HEK293 (cell line): ENCODE measurements around the gene CD84.
"Not testable (repeated sequence)": the region's sequence is repeated elsewhere in the genome, so short reads cannot be mapped to it uniquely, and the experiment has no call there.

Source experiments
- CTCF ChIA-PET: fragments of 350-600 bp; formaldehyde crosslinking; extraction: SDS; loops from one replicate; lab custom pipeline; 2021; ENCODE audit warnings: antibody characterized with exemption; lab: Yijun Ruan, JAX
- POLR2A ChIA-PET: fragments of 300-600 bp; formaldehyde crosslinking; extraction: SDS; loops from one replicate; lab custom pipeline; 2020; ENCODE audit warnings: antibody characterized with exemption, inconsistent platforms; lab: Yijun Ruan, JAX
- H3K27ac ChIP-seq: fragments of 200-500 bp; sonication (Bioruptor generic); 2 replicates; pipeline ENCODE4 v1.5.1; 2014; ENCODE audit warnings: low read depth, low read length, control low read depth, inconsistent platforms; ENCODE audit errors: extremely low read depth
- H3K36me3 ChIP-seq, 2 experiments: fragments of 200-500 bp in 1 of 2; sonication (Bioruptor generic) in 1 of 2; 1 replicate in 1 of 2; 2 replicates in 1 of 2; pipeline ENCODE4 v1.5.1; 2014 to 2017; ENCODE audit warnings: inconsistent platforms in 2 of 2, low read length in 2 of 2; ENCODE audit not compliant: control insufficient read depth in 2 of 2, insufficient read depth in 1 of 2
- H3K4me1 ChIP-seq: fragments of 200-500 bp; sonication (Bioruptor generic); 2 replicates; pipeline ENCODE4 v1.5.1; 2014; ENCODE audit warnings: mild to moderate bottlenecking, low read length, inconsistent platforms; ENCODE audit not compliant: control insufficient read depth, insufficient read depth
- H3K4me3 ChIP-seq: 2 replicates; pipeline ENCODE4 v1.5.1; 2011; ENCODE audit warnings: low read depth, mild to moderate bottlenecking, control low read depth, low read length, moderate library complexity
- H3K9me3 ChIP-seq: fragments of 200-500 bp; sonication (Bioruptor generic); 2 replicates; pipeline ENCODE4 v1.5.1; 2014; ENCODE audit warnings: low read depth, low read length, inconsistent platforms; ENCODE audit not compliant: control insufficient read depth, insufficient read depth
- ATF2 ChIP-seq: fragments of 450-650 bp; formaldehyde crosslinking; IDR thresholded peaks from 2 replicates; pipeline ENCODE4 v1.5.1; 2016; ENCODE audit warnings: missing biosample characterization, missing genetic modification characterization, low read depth
- BCL11A ChIP-seq: fragments of 450-650 bp; formaldehyde crosslinking; IDR thresholded peaks from 2 replicates; pipeline ENCODE4 v1.5.1; 2016; ENCODE audit warnings: low read depth, missing biosample characterization, missing genetic modification characterization
- HOXC10 ChIP-seq: sonication (generic); formaldehyde crosslinking; IDR thresholded peaks from 2 replicates; pipeline ENCODE4 v1.8.1; 2023; ENCODE audit warnings: mild to moderate bottlenecking, missing genetic modification reagents
- KLF1 ChIP-seq: fragments of 450-650 bp; formaldehyde crosslinking; IDR thresholded peaks from 2 replicates; pipeline ENCODE4 v1.5.1; 2016; ENCODE audit warnings: missing biosample characterization, missing genetic modification characterization
- PRDM1 ChIP-seq: fragments of 450-650 bp; formaldehyde crosslinking; IDR thresholded peaks from 2 replicates; pipeline ENCODE4; 2016; ENCODE audit warnings: missing biosample characterization, missing genetic modification characterization
- ZBTB20 ChIP-seq: fragments of 450-650 bp; formaldehyde crosslinking; IDR thresholded peaks from 2 replicates; pipeline ENCODE4 v1.5.1; 2016; ENCODE audit warnings: missing biosample characterization, missing genetic modification characterization
- ZBTB21 ChIP-seq: fragments of 450-650 bp; formaldehyde crosslinking; IDR thresholded peaks from 2 replicates; pipeline ENCODE4 v1.5.1; 2017; ENCODE audit warnings: missing biosample characterization, missing genetic modification characterization
- ZBTB7A ChIP-seq: fragments of 450-650 bp; formaldehyde crosslinking; IDR thresholded peaks from 2 replicates; pipeline ENCODE4 v1.5.1; 2016; ENCODE audit warnings: low read depth, missing biosample characterization, missing genetic modification characterization
- ZNF133 ChIP-seq: fragments of 450-650 bp; formaldehyde crosslinking; IDR thresholded peaks from 2 replicates; pipeline ENCODE4 v1.5.1; 2016; ENCODE audit warnings: missing biosample characterization, missing genetic modification characterization
- ZNF138 ChIP-seq: fragments of 450-650 bp; formaldehyde crosslinking; IDR thresholded peaks from 2 replicates; pipeline ENCODE4 v1.5.1; 2016; ENCODE audit warnings: missing biosample characterization, missing genetic modification characterization, borderline replicate concordance
- ZNF248 ChIP-seq: fragments of 450-650 bp; formaldehyde crosslinking; IDR thresholded peaks from 2 replicates; pipeline ENCODE4 v1.5.1; 2017; ENCODE audit warnings: missing biosample characterization, missing genetic modification characterization
- ZNF292 ChIP-seq: fragments of 450-650 bp; formaldehyde crosslinking; IDR thresholded peaks from 2 replicates; pipeline ENCODE4 v1.5.1; 2016; ENCODE audit warnings: low read depth, missing biosample characterization, missing genetic modification characterization, borderline replicate concordance
- ZNF302 ChIP-seq: fragments of 450-650 bp; formaldehyde crosslinking; IDR thresholded peaks from 2 replicates; pipeline ENCODE4 v1.5.1; 2016; ENCODE audit warnings: missing biosample characterization, missing genetic modification characterization, low read depth
- ZNF341 ChIP-seq: fragments of 450-650 bp; formaldehyde crosslinking; IDR thresholded peaks from 2 replicates; pipeline ENCODE4; 2016; ENCODE audit warnings: low read depth, missing biosample characterization, missing genetic modification characterization
- ZNF362 ChIP-seq: fragments of 450-650 bp; formaldehyde crosslinking; IDR thresholded peaks from 2 replicates; pipeline ENCODE4 v1.5.1; 2016; ENCODE audit warnings: missing biosample characterization, missing genetic modification characterization
- ZNF37A ChIP-seq: fragments of 450-650 bp; IDR thresholded peaks from 2 replicates; pipeline ENCODE4 v1.5.1; 2018; ENCODE audit warnings: missing biosample characterization, missing genetic modification characterization
- ZNF510 ChIP-seq: fragments of 450-650 bp; formaldehyde crosslinking; IDR thresholded peaks from 2 replicates; pipeline ENCODE4 v1.5.1; 2018; ENCODE audit warnings: mild to moderate bottlenecking, missing genetic modification characterization, missing biosample characterization; ENCODE audit not compliant: insufficient replicate concordance
- ZNF624 ChIP-seq: fragments of 450-650 bp; formaldehyde crosslinking; IDR thresholded peaks from 2 replicates; pipeline ENCODE4 v1.5.1; 2017; ENCODE audit warnings: missing biosample characterization, missing genetic modification characterization
- ZNF639 ChIP-seq: fragments of 450-650 bp; formaldehyde crosslinking; IDR thresholded peaks from 2 replicates; pipeline ENCODE4 v1.5.1; 2016; ENCODE audit warnings: missing biosample characterization, missing genetic modification characterization
- ZNF677 ChIP-seq: fragments of 450-650 bp; IDR thresholded peaks from 2 replicates; pipeline ENCODE4 v1.5.0; 2018; ENCODE audit warnings: missing biosample characterization, mild to moderate bottlenecking, missing genetic modification characterization, moderate library complexity
- ZNF776 ChIP-seq: fragments of 450-650 bp; formaldehyde crosslinking; IDR thresholded peaks from 2 replicates; pipeline ENCODE4 v1.5.0; 2017; ENCODE audit warnings: missing biosample characterization, missing genetic modification characterization, borderline replicate concordance
- ZNF830 ChIP-seq: fragments of 450-650 bp; IDR thresholded peaks from 2 replicates; pipeline ENCODE4 v1.5.0; 2018; ENCODE audit warnings: missing biosample characterization, missing genetic modification characterization, low read depth, mild to moderate bottlenecking, moderate library complexity
- ZSCAN30 ChIP-seq: fragments of 450-650 bp; IDR thresholded peaks from 2 replicates; pipeline ENCODE4 v1.5.1; 2018; ENCODE audit warnings: missing biosample characterization, mild to moderate bottlenecking, missing genetic modification characterization, moderate library complexity
- ZXDB ChIP-seq: fragments of 450-650 bp; formaldehyde crosslinking; IDR thresholded peaks from 2 replicates; pipeline ENCODE4 v1.5.1; 2016; ENCODE audit warnings: missing biosample characterization, missing genetic modification characterization

Gene CD84

GRCh38 chr1:160579216-160579701, at the start of gene CD84:
TSS of gene CD84 (minus strand) at chr1:160579496. CDS start at chr1:160579437, 59 bp downstream.
- CTCF ChIA-PET, result interaction anchor here (0.9 kb wide), 1 partner anchor 25 kb away, joined by 3 read pairs; no protein-coding TSS in a partner anchor
- H3K9me3 ChIP-seq, result no peaks in the 10 kb centered on the region
- H3K4me1 ChIP-seq, result no peaks in the 10 kb centered on the region
- no peaks in the 10 kb centered on the region for H3K36me3 ChIP-seq
- POLR2A ChIA-PET, result no interaction called here
- H3K27ac ChIP-seq, result no peak within 1 kb of the TSS
- H3K4me3 ChIP-seq, result no peak within 1 kb of the TSS
- TF ChIP-seq ZNF362 (no peak), ZBTB7A (tag by site-specific recombination) (no peak), ZNF138 (tag by site-specific recombination) (no peak), ZBTB20 (tag by site-specific recombination) (no peak), ZNF341 (tag by site-specific recombination) (no peak), ZNF133 (tag by site-specific recombination) (no peak), ZNF510 (tag by site-specific recombination) (no peak), ZNF248 (tag by site-specific recombination) (no peak), PRDM1 (tag by site-specific recombination) (no peak), ZNF776 (tag by site-specific recombination) (no peak), ZNF292 (tag by site-specific recombination) (no peak), BCL11A (tag by site-specific recombination) (no peak), ZSCAN30 (tag by site-specific recombination) (no peak), ZNF639 (tag by site-specific recombination) (no peak), ZNF624 (tag by site-specific recombination) (no peak), HOXC10 (CRISPR knock-in tag) (no peak), KLF1 (tag by site-specific recombination) (no peak), ATF2 (tag by site-specific recombination) (no peak)

GRCh38 chr1:160628799-160629263, 49.5 kb upstream of the CD84 start:
- POLR2A ChIA-PET, result no interaction called here
- Histone ChIP-seq H3K36me3 (no peaks in the 10 kb centered on the region), H3K4me1 (no peaks in the 10 kb centered on the region), H3K4me3 (no peak overlapping the region), H3K27ac (no peak overlapping the region), H3K9me3 (no peaks in the 10 kb centered on the region)
- CTCF ChIA-PET, result interaction anchor here (1.3 to 1.8 kb wide), 3 partner anchors 10 to 200 kb away, joined by 4 to 8 read pairs (median 8); no protein-coding TSS in a partner anchor
- TF ChIP-seq ZNF830 (tag by site-specific recombination) (no peak), ZBTB21 (tag by site-specific recombination) (no peak), ZXDB (tag by site-specific recombination) (no peak), ZNF302 (tag by site-specific recombination) (no peak), ZNF677 (tag by site-specific recombination) (no peak), ZNF37A (tag by site-specific recombination) (no peak)

- H3K4me1 ChIP-seq, POLR2A ChIA-PET, H3K9me3 ChIP-seq, H3K27ac ChIP-seq, H3K4me3 ChIP-seq, H3K36me3 ChIP-seq: not testable (repeated sequence)
- CTCF ChIA-PET, result interaction anchor here (1.5 kb wide), 1 partner anchor 9 kb away, joined by 8 read pairs; no protein-coding TSS in a partner anchor
Measured at GRCh38 chr1:160627677-160628289, 48.5 kb upstream of the CD84 start.
